H1 (cell line): ENCODE results near the gene RASEF. TPM values are rescaled to one million over a fixed set of nuclear protein-coding genes. Genes with fewer than 3 reads are reported as not detected.

Experiments
- ATF2 ChIP-seq: IDR thresholded peaks from 2 replicates; pipeline ENCODE4 v1.6.1; 2012; ENCODE audit warnings: low read length, inconsistent platforms
- E2F6 ChIP-seq: IDR thresholded peaks from 2 replicates; pipeline ENCODE4 v1.6.1; 2012; ENCODE audit warnings: inconsistent platforms
- EZH2 ChIP-seq: fragments of 200-600 bp; sonication (generic); IDR thresholded peaks from 2 replicates; pipeline ENCODE4 v1.7.1; 2012; ENCODE audit warnings: low read depth, mild to moderate bottlenecking, moderate library complexity, low read length, inconsistent platforms; ENCODE audit not compliant: severe bottlenecking
- MAX ChIP-seq: IDR thresholded peaks from 2 replicates; pipeline ENCODE4 v1.6.1; 2012; ENCODE audit warnings: inconsistent platforms
- POLR2A ChIP-seq, 2 experiments: IDR thresholded peaks; 1 replicate in 1 of 2; 2 replicates in 1 of 2; pipeline ENCODE4 v1.6.1; 2011; ENCODE audit warnings: low read depth in 2 of 2, low read length in 2 of 2, mild to moderate bottlenecking in 2 of 2; ENCODE audit errors: control extremely low read depth in 1 of 2
- TAF7 ChIP-seq: optimal IDR thresholded peaks from 2 replicates; pipeline ENCODE3; 2011; ENCODE audit warnings: low read depth, mild to moderate bottlenecking, inconsistent platforms, low read length, moderate library complexity, borderline replicate concordance
- TBP ChIP-seq: IDR thresholded peaks from 2 replicates; pipeline ENCODE4 v1.6.1; 2011; ENCODE audit warnings: low read depth, low read length, improper control_type of control experiment
- YY1 ChIP-seq: IDR thresholded peaks from 2 replicates; pipeline ENCODE4 v1.6.1; 2011; ENCODE audit warnings: low read depth, mild to moderate bottlenecking, low read length
- polyA plus RNA-seq, 7 experiments: library from polyadenylated mRNA; depleted of rRNA in 3 of 7; stranded (reverse) in 5 of 7; unstranded in 2 of 7; fragments of >200 nt in 5 of 7; fragments of 200-250 nt in 2 of 7; gene quantifications; 1 replicate in 5 of 7; 2 replicates in 1 of 7; 4 replicates in 1 of 7; pipeline versions ENCODE4 v1.2.1 to v1.2.3, GENCODE V29; 2011 to 2013; ENCODE audit warnings: missing spikeins in 2 of 7, mixed read lengths in 2 of 7
- total RNA-seq: library from RNA; stranded (reverse); fragmentation: NEBNext Ultra II Directional; extraction: Animal tissue kit (Norgen Biotek cat#: 25700); gene quantifications from 2 replicates; pipeline ENCODE4 v1.2.1, GENCODE V29; 2021
- TF ChIP-seq, protein P1 (sequence below): IDR thresholded peaks from 2 replicates; pipeline ENCODE4 v1.6.1; 2011; ENCODE audit warnings: low read depth, mild to moderate bottlenecking, low read length; ENCODE audit not compliant: insufficient read depth

RASEF gene
- total and polyA plus RNA-seq, 2 of the 8 experiments (the other 6 are each of a cell fraction or from before 2014, with no cell fraction given), result 1.1 to 4.6 TPM

- TF ChIP-seq ATF2 (0 out of 2 replicates have a peak, but pooled peaks have one; percentile 32), POLR2A (IDR thresholded peaks at IDR 0.05; ENCODE audit: control extremely low read depth in 1 of 2, low read depth in 2 of 2, low read length in 2 of 2) (no peak), TAF7 (no peak), TBP (no peak), MAX (peak; percentile 98), YY1 (no peak), EZH2 (peak; percentile 41), E2F6 (peak; percentile 97)
- TF ChIP-seq, protein P1, sequence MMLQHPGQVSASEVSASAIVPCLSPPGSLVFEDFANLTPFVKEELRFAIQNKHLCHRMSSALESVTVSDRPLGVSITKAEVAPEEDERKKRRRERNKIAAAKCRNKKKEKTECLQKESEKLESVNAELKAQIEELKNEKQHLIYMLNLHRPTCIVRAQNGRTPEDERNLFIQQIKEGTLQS, result no peak
- TF ChIP-seq, all 59 proteins: peak for 9
Observed at GRCh38 chr9:83061990-83062650, 822 bp downstream of the RASEF start (continued).
